Panc1 (cell line): Measurements from ENCODE around the gene ETFBKMT.

Experiments used
- POLR2AphosphoS5 ChIP-seq: IDR thresholded peaks from 2 replicates; pipeline ENCODE4 v1.6.1; 2012; ENCODE audit warnings: mild to moderate bottlenecking, low read depth, low read length, moderate library complexity
- TF ChIP-seq, protein P1 (sequence below): fragments of 450-650 bp; IDR thresholded peaks from 2 replicates; pipeline ENCODE4 v1.5.1; 2017; ENCODE audit warnings: mild to moderate bottlenecking
- TF ChIP-seq, protein P2 (sequence below), 2 experiments: IDR thresholded peaks; 2 replicates each; pipeline ENCODE4 v1.6.1; 2011 to 2012; ENCODE audit warnings: low read depth in 2 of 2, control low read depth in 1 of 2, low read length in 1 of 2, mild to moderate bottlenecking in 1 of 2, moderate library complexity in 1 of 2; ENCODE audit not compliant: insufficient read depth in 1 of 2

DNA sequence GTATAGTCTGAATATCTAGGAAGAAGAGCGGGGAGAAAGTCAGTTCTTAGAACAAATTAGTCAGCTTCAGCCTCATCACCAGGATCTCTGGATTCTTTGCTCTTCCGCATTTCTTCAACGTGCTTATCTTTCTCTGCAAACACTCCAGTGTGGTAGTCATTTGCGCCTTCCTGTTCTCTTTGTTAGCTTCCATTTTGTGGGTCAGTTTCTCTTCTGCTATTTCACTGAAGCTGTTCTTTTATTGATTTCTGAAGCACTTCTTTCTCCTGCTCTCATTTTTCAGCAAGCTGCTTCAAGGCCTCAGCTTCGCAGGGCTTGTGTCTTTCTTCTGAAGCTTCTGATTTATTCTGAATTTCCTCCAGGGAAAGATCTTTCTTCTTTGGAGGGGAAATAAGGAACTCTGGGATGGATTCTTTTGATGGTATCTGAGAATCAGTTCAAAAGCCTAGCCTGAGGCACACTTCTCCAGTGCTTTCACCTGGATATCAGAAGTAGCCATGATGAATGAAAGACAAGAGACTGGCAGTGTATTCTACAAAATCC lies 55.9 kb downstream of the ETFBKMT start:
- TF ChIP-seq, protein P1, sequence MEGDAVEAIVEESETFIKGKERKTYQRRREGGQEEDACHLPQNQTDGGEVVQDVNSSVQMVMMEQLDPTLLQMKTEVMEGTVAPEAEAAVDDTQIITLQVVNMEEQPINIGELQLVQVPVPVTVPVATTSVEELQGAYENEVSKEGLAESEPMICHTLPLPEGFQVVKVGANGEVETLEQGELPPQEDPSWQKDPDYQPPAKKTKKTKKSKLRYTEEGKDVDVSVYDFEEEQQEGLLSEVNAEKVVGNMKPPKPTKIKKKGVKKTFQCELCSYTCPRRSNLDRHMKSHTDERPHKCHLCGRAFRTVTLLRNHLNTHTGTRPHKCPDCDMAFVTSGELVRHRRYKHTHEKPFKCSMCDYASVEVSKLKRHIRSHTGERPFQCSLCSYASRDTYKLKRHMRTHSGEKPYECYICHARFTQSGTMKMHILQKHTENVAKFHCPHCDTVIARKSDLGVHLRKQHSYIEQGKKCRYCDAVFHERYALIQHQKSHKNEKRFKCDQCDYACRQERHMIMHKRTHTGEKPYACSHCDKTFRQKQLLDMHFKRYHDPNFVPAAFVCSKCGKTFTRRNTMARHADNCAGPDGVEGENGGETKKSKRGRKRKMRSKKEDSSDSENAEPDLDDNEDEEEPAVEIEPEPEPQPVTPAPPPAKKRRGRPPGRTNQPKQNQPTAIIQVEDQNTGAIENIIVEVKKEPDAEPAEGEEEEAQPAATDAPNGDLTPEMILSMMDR, result no peak
- TF ChIP-seq POLR2AphosphoS5, result no peak
- TF ChIP-seq, protein P2, sequence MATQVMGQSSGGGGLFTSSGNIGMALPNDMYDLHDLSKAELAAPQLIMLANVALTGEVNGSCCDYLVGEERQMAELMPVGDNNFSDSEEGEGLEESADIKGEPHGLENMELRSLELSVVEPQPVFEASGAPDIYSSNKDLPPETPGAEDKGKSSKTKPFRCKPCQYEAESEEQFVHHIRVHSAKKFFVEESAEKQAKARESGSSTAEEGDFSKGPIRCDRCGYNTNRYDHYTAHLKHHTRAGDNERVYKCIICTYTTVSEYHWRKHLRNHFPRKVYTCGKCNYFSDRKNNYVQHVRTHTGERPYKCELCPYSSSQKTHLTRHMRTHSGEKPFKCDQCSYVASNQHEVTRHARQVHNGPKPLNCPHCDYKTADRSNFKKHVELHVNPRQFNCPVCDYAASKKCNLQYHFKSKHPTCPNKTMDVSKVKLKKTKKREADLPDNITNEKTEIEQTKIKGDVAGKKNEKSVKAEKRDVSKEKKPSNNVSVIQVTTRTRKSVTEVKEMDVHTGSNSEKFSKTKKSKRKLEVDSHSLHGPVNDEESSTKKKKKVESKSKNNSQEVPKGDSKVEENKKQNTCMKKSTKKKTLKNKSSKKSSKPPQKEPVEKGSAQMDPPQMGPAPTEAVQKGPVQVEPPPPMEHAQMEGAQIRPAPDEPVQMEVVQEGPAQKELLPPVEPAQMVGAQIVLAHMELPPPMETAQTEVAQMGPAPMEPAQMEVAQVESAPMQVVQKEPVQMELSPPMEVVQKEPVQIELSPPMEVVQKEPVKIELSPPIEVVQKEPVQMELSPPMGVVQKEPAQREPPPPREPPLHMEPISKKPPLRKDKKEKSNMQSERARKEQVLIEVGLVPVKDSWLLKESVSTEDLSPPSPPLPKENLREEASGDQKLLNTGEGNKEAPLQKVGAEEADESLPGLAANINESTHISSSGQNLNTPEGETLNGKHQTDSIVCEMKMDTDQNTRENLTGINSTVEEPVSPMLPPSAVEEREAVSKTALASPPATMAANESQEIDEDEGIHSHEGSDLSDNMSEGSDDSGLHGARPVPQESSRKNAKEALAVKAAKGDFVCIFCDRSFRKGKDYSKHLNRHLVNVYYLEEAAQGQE (IDR thresholded peaks at IDR 0.05; ENCODE audit: insufficient read depth in 1 of 2, low read depth in 2 of 2, low read length in 1 of 2), result no peak
